GM21786 (cell line): ENCODE data around the gene NAXD.
"Not testable (repeated sequence)": the region's sequence is repeated elsewhere in the genome, so short reads cannot be mapped to it uniquely, and the experiment has no call there.

Experiments used
- ATAC-seq: cut with Tn5 transposase; IDR thresholded peaks from one replicate; pipeline ENCODE4 v1.9.1; 2021; ENCODE audit not compliant: unreplicated experiment

NAXD gene

GRCh38 chr13:110615322-110616102 is at the start of gene NAXD:
Gene NAXD (plus strand): TSS chr13:110615545. CDS start chr13:110615602, 57 bp downstream.
- peak; percentile 75 for ATAC-seq

DNA sequence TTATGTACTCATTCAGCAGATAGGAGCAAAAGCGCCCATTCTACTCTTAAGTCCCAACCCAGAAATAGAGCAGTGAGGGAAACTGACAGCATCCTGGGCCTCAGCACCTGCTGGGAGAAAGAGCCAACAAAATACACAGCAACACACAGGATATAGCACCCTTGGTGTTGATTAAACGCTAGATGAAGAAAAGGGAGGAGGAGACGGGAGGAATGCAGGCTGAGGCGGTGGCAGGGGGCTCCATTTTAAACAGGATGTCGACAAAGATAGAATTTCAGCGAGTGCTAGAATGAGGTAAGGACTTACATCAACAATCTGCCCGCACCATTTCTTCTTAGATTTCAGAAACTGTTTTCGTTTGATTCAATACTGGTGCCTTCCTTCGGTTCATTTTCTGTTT is 49.2 kb upstream of the NAXD start:
- ATAC-seq = no peak

GRCh38 chr13:110568612-110569011 is 46.7 kb upstream of the NAXD start:
- ATAC-seq = no peak

DNA sequence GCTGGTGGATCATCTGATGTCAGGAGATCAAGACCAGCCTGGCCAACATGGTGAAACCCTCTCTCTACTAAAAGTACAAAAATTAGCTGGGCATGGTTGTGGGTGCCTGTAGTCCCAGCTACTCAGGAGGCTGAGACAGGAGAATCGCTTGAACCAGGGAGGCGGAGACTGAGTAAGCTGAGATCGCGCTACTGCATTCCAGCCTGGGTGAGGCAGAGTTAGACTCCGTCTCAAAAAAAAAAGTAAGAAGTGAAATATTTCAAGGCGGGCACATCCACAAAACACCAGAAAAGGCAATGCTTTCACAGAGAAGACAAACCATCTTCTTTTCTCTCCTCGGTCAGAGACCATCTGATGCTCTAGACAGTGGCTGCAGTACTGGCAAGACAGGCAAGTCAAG is 45.4 kb upstream of the NAXD start:
- not testable (repeated sequence) for ATAC-seq

DNA sequence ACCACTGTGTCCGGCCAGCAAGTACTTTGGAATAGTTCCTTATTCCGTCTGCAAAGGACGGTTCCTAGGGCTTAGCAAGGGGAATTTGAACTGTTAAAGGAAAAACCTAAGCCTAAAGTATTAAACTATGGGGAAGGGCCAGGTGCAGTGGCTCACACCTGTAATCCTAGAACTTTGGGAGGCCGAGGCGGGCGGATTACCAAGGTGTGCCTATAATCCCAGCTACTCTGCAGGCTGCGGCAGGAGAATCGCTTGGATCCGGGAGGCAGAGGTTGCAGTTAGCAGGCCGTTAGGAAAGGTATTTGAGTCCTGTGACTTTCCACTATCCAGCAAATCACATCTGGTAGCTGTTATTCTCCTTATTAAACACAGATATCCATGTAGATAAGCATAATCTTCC is 44.5 kb upstream of the NAXD start:
- no peak for ATAC-seq

GRCh38 chr13:110571896-110572777 is 43.2 kb upstream of the NAXD start:
- no peak for ATAC-seq

DNA sequence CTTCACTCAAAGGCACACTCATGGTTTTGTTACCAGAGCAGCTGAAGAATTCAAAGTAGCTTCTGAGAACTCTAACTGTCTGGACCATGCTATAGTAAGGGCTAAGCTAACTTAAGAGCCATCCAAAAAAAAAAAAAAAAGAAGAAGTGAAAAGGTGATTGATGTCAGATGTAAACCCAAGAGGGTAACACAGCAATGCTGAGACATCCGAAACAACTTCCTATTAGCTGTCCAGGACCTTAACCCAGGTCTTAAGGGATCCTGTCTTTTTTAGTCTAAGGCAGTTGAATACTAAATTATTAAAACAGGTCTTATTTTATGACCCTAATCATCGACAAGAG is 42.6 kb upstream of the NAXD start:
- ATAC-seq = no peak

DNA sequence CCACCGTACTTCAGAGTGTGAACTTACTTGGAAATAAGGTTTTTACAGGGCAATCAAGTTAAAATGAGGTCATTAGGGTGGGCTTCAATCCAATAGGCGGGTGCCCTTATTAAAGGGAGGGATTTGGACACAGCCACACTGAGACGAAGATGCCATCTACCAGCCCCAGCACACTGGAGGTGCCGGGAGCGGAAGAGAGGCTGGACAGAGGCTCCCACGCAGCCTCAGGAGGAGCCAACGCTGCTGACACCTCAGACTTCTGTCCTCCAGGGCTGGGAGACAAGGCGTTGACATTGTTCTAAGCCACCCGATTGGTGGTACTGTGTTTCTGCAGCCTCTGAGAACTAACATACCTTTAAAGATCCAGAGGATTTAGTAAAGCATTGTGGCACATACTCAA is 41.2 kb upstream of the NAXD start:
- no peak for ATAC-seq

GRCh38 chr13:110575322-110576069 is 39.8 kb upstream of the NAXD start:
- peak; percentile 87 for ATAC-seq

GRCh38 chr13:110576070-110576394 is 39.3 kb upstream of the NAXD start:
- no peak for ATAC-seq

DNA sequence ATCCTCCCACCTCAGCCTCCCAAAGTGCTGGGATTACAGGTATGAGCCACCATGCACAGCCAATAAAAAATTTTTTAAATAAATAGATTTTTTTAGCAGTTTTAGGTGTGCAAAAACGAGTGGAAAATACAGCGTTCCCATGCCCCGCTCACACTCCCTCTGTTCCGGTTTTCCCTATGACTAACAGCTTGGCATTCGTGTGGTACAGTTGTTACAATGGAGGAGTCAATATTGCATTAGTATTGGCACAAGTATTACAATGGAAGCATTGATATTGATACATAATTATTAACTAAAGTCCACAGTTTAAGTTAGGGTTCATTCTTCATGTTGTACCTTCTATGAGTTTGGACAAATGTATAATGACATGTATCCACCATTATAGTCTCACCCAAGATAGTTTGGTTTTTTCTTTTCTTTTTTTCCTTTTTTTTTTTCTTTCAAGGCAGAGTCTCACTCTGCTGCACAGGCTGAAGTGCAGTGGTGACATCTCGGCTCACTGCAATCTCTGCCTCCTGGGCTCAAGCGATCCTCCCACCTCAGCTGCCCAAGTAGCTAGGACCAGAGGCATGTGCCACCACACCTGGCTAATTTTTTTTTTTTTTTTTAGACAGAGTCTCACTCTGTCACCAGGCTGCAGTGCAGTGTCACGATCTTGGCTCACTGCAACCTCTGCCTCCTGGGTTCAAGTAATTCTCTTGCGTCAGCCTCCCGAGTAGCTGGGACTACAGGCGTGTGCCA is 38.4 kb upstream of the NAXD start:
- no peak for ATAC-seq

DNA sequence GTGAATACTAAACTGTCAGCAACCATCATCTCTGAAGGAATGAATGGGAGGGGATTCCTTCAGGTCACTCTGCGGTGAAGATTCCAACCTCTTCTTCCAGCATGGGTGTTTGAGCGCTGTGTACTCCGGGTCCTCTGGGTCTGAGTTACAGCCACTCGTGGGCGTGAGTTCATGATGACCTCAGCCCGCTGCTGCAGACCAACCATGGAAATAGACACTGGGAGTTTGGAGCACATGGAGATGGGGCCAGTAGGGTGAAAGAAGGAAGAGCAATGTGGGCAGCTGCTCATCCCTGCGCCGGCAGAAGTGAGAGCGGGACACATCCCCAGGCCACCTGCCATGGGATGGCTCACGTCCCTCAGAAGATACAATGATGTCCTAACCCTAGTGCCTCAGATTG is 37.0 kb upstream of the NAXD start:
- no peak for ATAC-seq

DNA sequence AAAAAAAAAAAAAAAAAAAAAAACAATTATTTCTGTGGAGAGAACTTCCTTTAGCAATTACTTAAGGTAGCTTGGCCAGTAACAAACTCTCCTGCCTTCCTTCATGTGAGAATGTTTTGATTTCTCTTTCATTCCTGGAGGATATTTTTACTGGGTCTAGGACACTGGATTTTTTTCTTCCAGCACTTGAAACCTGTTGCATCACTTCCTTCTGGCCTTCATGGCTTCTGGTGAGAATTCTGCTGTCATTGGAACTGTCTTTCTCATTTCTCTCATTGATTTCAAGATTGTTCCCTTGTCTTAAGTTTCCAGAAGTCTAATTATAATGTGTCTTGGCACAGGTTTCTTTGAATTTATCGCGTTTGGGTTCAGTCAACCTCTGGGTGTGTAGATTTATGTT is 34.5 kb upstream of the NAXD start:
- no peak for ATAC-seq

- no peak for ATAC-seq
These were observed 33.7 kb upstream of the NAXD start for GRCh38 chr13:110581506-110582185.

DNA sequence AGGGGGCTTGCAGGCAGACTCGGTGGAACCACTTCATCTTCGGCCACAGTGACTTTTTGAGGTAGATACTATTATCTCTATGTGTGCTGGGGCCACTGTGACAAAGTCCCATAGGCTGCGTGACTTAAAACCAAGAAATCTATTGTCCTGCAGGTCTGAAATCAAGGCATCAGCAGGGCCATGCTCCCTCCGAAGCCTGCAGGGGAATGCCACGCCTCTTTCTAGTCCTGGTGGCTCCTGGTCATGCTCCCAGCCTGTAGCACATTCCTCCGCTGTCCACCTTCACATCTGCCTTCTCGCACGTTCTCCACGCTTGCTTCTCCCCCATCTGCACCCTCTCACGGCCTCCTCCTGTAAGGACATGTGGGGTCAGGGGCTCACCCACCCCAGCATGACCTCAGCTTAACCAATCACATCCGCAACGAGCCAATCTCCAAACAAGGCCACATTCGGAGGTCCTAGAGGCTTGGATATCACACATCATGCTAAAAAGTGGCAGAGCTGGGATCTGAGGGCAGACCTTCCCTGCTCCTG is 32.9 kb upstream of the NAXD start:
- no peak for ATAC-seq

- no peak for ATAC-seq
These were observed 32.0 kb upstream of the NAXD start for GRCh38 chr13:110583178-110583865.

DNA sequence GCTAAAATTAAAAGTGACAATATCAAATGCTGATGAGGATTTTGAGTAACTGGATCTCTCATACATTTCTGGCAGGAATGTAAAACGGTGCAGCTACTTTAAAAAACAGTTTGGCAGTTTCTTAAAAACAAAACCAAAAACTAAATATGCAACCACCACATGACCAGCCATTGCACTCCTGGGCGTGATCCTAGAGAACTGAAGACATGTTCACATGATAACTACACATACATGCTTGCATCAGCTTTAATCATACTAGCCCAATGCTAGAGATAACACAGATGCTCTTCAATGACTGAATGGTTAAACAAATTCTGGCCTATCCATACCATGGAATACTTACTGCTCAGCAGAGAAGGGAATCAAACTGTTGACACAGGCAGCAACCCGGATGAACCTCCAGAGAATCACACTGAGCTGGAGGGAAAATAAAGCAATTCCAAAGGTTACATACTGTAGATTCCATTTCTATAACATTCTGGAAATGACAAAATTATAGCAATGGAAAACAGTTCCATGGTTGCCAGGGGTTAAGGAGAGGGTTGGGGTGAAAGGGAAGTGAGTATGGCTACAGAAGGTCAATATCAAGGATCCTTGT is 25.5 kb upstream of the NAXD start:
- ATAC-seq = no peak

GRCh38 chr13:110590577-110590976 is 24.8 kb upstream of the NAXD start:
- ATAC-seq = no peak

DNA sequence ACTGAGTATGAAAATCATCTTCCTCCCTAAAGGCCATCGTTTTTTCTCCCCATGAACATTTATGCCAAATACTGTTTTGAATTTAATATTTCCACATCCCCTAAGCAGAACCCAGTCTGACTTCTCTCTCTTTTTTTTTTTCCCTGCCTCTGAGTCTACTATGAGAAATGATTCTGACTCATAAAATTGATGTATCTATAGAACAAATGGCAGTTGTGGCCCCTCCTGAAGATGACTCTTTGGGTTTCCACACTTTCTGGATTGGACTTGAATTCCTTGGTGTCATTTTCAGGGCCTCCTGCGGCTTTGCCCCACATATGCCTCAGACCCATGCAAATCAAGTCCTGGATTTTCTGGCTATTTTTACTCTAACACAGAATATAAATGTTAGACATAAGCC is 22.7 kb upstream of the NAXD start:
- no peak for ATAC-seq
